ENCODE measurements around the gene NRXN3.

- TF ChIP-seq, protein P1, sequence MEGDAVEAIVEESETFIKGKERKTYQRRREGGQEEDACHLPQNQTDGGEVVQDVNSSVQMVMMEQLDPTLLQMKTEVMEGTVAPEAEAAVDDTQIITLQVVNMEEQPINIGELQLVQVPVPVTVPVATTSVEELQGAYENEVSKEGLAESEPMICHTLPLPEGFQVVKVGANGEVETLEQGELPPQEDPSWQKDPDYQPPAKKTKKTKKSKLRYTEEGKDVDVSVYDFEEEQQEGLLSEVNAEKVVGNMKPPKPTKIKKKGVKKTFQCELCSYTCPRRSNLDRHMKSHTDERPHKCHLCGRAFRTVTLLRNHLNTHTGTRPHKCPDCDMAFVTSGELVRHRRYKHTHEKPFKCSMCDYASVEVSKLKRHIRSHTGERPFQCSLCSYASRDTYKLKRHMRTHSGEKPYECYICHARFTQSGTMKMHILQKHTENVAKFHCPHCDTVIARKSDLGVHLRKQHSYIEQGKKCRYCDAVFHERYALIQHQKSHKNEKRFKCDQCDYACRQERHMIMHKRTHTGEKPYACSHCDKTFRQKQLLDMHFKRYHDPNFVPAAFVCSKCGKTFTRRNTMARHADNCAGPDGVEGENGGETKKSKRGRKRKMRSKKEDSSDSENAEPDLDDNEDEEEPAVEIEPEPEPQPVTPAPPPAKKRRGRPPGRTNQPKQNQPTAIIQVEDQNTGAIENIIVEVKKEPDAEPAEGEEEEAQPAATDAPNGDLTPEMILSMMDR (IDR thresholded peaks at IDR 0.05 in 4 of 5, conservative IDR thresholded peaks at IDR 0.05 in 1 of 5) = no peak
- no peak for TF ChIP-seq POLR2A (IDR thresholded peaks at IDR 0.05)
Measured at GRCh38 chr14:79426103-79426755, 1256.1 kb downstream of the NRXN3 start.
